IMR-90 (cell line): ENCODE measurements around the gene EMX1. TPM values are rescaled to one million over a fixed set of nuclear protein-coding genes. Genes with fewer than 3 reads are reported as not detected.

Source experiments
- ATAC-seq: fragments of 200-7000 bp; cut with Tn5 transposase; 2 replicates; pipeline ENCODE4 v1.9.1; 2020; ENCODE audit warnings: low read depth, mild to moderate bottlenecking, moderate library complexity
- Bru-seq: library from RNA; stranded (reverse); fragments of 400-500 nt; gene quantifications from one replicate; lab custom pipeline; 2021; lab: Mats Ljungman, UMichigan
- BruChase-seq, 2 experiments: library from RNA; stranded (reverse); fragments of 400-500 nt; gene quantifications; one replicate each; lab custom pipeline; 2021; lab: Mats Ljungman, UMichigan
- BruUV-seq: library from RNA; stranded (reverse); fragments of 400-500 nt; replicated peaks from 2 replicates; lab custom pipeline; 2021; lab: Mats Ljungman, UMichigan
- CTCF ChIA-PET: fragments of 300-600 bp; formaldehyde crosslinking; extraction: SDS; loops from one replicate; lab custom pipeline; 2021; ENCODE audit warnings: antibody characterized with exemption; lab: Yijun Ruan, JAX
- POLR2A ChIA-PET: fragments of 300-600 bp; sonication (Branson Sonifier 250); formaldehyde crosslinking; loops from one replicate; lab custom pipeline; 2022; ENCODE audit warnings: antibody characterized with exemption; ENCODE audit not compliant: unreplicated experiment; lab: Charles Lee
- DNase-seq: peaks from one replicate; pipeline ENCODE4 v3.0.0; 2013
- H2AFZ ChIP-seq: replicated peaks from 2 replicates; pipeline ENCODE3; 2013; ENCODE audit warnings: low read length, mild to moderate bottlenecking; ENCODE audit not compliant: poor library complexity
- H2AK5ac ChIP-seq: 2 replicates; pipeline ENCODE4 v1.6.1; 2013; ENCODE audit warnings: low read depth, low read length, inconsistent platforms
- H2AK9ac ChIP-seq: replicated peaks from 2 replicates; pipeline ENCODE3; 2013; ENCODE audit warnings: mild to moderate bottlenecking, low read depth, low read length, moderate library complexity; ENCODE audit not compliant: poor library complexity
- H2BK120ac ChIP-seq: 2 replicates; pipeline ENCODE4 v1.6.1; 2013; ENCODE audit warnings: low read depth, low read length, inconsistent platforms
- H2BK15ac ChIP-seq: 3 replicates; pipeline ENCODE4 v1.6.1; 2013; ENCODE audit warnings: low read depth, low read length, inconsistent platforms
- H2BK20ac ChIP-seq: 2 replicates; pipeline ENCODE4 v1.6.1; 2013; ENCODE audit warnings: low read depth, mild to moderate bottlenecking, inconsistent platforms, low read length, moderate library complexity
- H2BK5ac ChIP-seq: 2 replicates; pipeline ENCODE4 v1.6.1; 2013; ENCODE audit warnings: mild to moderate bottlenecking, low read depth, low read length, inconsistent platforms; ENCODE audit not compliant: poor library complexity, severe bottlenecking
- H3K14ac ChIP-seq: replicated peaks from 2 replicates; pipeline ENCODE4 v1.6.1; 2013; ENCODE audit warnings: low read depth, low read length, inconsistent platforms
- H3K18ac ChIP-seq: 2 replicates; pipeline ENCODE4 v1.6.1; 2013; ENCODE audit warnings: low read depth, low read length, control low read depth
- H3K23ac ChIP-seq: 2 replicates; pipeline ENCODE4 v1.6.1; 2013; ENCODE audit warnings: low read depth, low read length, inconsistent platforms
- H3K27ac ChIP-seq: 2 replicates; pipeline ENCODE4 v1.5.1; 2013; ENCODE audit warnings: mild to moderate bottlenecking, control low read depth, low read length; ENCODE audit not compliant: insufficient read depth
- H3K27me3 ChIP-seq: 2 replicates; pipeline ENCODE4 v1.6.1; 2013; ENCODE audit warnings: low read length; ENCODE audit not compliant: control insufficient read depth, insufficient read depth
- H3K36me3 ChIP-seq: 2 replicates; pipeline ENCODE4 v1.6.1; 2013; ENCODE audit warnings: low read length, mixed read lengths; ENCODE audit not compliant: control insufficient read depth, insufficient read depth
- H3K4ac ChIP-seq: 2 replicates; pipeline ENCODE4 v1.6.1; 2013; ENCODE audit warnings: low read depth, low read length, inconsistent platforms
- H3K4me1 ChIP-seq: 2 replicates; pipeline ENCODE4 v1.6.1; 2013; ENCODE audit warnings: low read length, mixed read lengths; ENCODE audit not compliant: control insufficient read depth, insufficient read depth
- H3K4me2 ChIP-seq: 2 replicates; pipeline ENCODE4 v1.6.1; 2013; ENCODE audit warnings: low read depth, mild to moderate bottlenecking, control low read depth, low read length, moderate library complexity
- H3K4me3 ChIP-seq: 2 replicates; pipeline ENCODE4 v1.5.1; 2013; ENCODE audit warnings: low read depth, mild to moderate bottlenecking, control low read depth, low read length, moderate library complexity; ENCODE audit not compliant: insufficient read depth
- H3K56ac ChIP-seq: 2 replicates; pipeline ENCODE4 v1.6.1; 2013; ENCODE audit warnings: low read length, inconsistent platforms; ENCODE audit not compliant: insufficient read depth; ENCODE audit errors: extremely low read depth
- H3K79me1 ChIP-seq, 2 experiments: 2 replicates each; pipeline ENCODE4 v1.6.1; 2013; ENCODE audit warnings: low read length in 2 of 2, inconsistent platforms in 1 of 2, low read depth in 1 of 2
- H3K9ac ChIP-seq: 2 replicates; pipeline ENCODE4 v1.6.1; 2013; ENCODE audit warnings: low read depth, low read length, control low read depth
- H3K9me1 ChIP-seq: 2 replicates; pipeline ENCODE4 v1.6.1; 2013; ENCODE audit warnings: low read length, inconsistent platforms; ENCODE audit not compliant: insufficient read depth
- H3K9me3 ChIP-seq: 2 replicates; pipeline ENCODE4 v1.6.1; 2013; ENCODE audit warnings: low read length; ENCODE audit not compliant: control insufficient read depth, insufficient read depth
- H4K20me1 ChIP-seq: 2 replicates; pipeline ENCODE4 v1.6.1; 2013; ENCODE audit warnings: low read length, inconsistent platforms; ENCODE audit not compliant: insufficient read depth
- H4K5ac ChIP-seq: 2 replicates; pipeline ENCODE4 v1.6.1; 2013; ENCODE audit warnings: mild to moderate bottlenecking, low read depth, low read length, control low read depth
- H4K8ac ChIP-seq, 2 experiments: 2 replicates each; pipeline ENCODE4 v1.6.1; 2013; ENCODE audit warnings: low read depth in 2 of 2, low read length in 2 of 2, control low read depth in 1 of 2, inconsistent platforms in 1 of 2
- H4K91ac ChIP-seq: 2 replicates; pipeline ENCODE4 v1.6.1; 2013; ENCODE audit warnings: low read depth, low read length, inconsistent platforms; ENCODE audit not compliant: insufficient read depth
- BHLHE40 ChIP-seq: fragments of 150-350 bp; IDR thresholded peaks from 2 replicates; pipeline ENCODE4 v1.6.1; 2016; ENCODE audit warnings: mild to moderate bottlenecking, low read depth, low read length
- CEBPB ChIP-seq: IDR thresholded peaks from 2 replicates; pipeline ENCODE4 v1.6.1; 2012; ENCODE audit warnings: low read depth, low read length, improper control_type of control experiment
- FOS ChIP-seq: fragments of 150-350 bp; IDR thresholded peaks from 2 replicates; pipeline ENCODE4 v1.6.1; 2016; ENCODE audit warnings: low read depth, low read length
- MAFK ChIP-seq: IDR thresholded peaks from 2 replicates; pipeline ENCODE4 v1.6.1; 2012; ENCODE audit warnings: low read depth, low read length, improper control_type of control experiment
- MXI1 ChIP-seq: IDR thresholded peaks from 2 replicates; pipeline ENCODE4 v1.6.1; 2012; ENCODE audit warnings: low read depth, mild to moderate bottlenecking, low read length, moderate library complexity, borderline replicate concordance
- NFE2L2 ChIP-seq: fragments of 150-350 bp; IDR thresholded peaks from 2 replicates; pipeline ENCODE4 v1.6.1; 2016; ENCODE audit warnings: low read depth, mild to moderate bottlenecking, low read length
- POLR2A ChIP-seq: IDR thresholded peaks from 2 replicates; pipeline ENCODE4 v1.6.1; 2012; ENCODE audit warnings: mild to moderate bottlenecking, low read depth, low read length
- RCOR1 ChIP-seq: IDR thresholded peaks from 2 replicates; pipeline ENCODE4 v1.6.1; 2012; ENCODE audit warnings: mild to moderate bottlenecking, low read length, improper control_type of control experiment; ENCODE audit not compliant: insufficient replicate concordance
- RFX5 ChIP-seq: IDR thresholded peaks from 2 replicates; pipeline ENCODE4 v1.8.0; 2012; ENCODE audit warnings: low read depth, mild to moderate bottlenecking, low read length, moderate library complexity
- SMC3 ChIP-seq: fragments of 150-350 bp; IDR thresholded peaks from 2 replicates; pipeline ENCODE4 v1.6.1; 2016; ENCODE audit warnings: low read depth, mild to moderate bottlenecking, antibody characterized with exemption, low read length, moderate library complexity
- WGBS, 2 experiments: methylation state at CpG; one replicate each; pipeline versions ENCODE4 v1.1.5 to v1.1.7; 2013; ENCODE audit warnings: missing lambda C conversion rate in 2 of 2; ENCODE audit not compliant: insufficient read length in 1 of 2; ENCODE audit errors: extremely low coverage in 2 of 2; 5-methylcytosine and 5-hydroxymethylcytosine counted together
- dilution Hi-C: fragments of 300-500 bp; cut with HindIII; formaldehyde crosslinking; loops from one replicate; pipeline ENCODE4 v1.14.3; 2018; ENCODE audit warnings: low sequenced_read_pairs; ENCODE audit not compliant: unreplicated experiment
- in situ Hi-C: fragments of 300-500 bp; cut with MboI; formaldehyde crosslinking; loops from 3 replicates; pipeline ENCODE4 v1.14.3; 2019; ENCODE audit warnings: low sequenced_read_pairs, inconsistent platforms, mixed read lengths
- intact Hi-C: fragments of 100-400 bp; cut with micrococcal nuclease; formaldehyde crosslinking; loops from 2 replicates; pipeline ENCODE4 v1.10.0; 2022
- long read RNA-seq: library from polyadenylated mRNA; unstranded; transcript quantifications from one replicate; pipeline ENCODE4 v2.0.0, GENCODE V29; 2021; ENCODE audit not compliant: unreplicated experiment
- polyA plus RNA-seq, 3 experiments: library from polyadenylated mRNA; depleted of rRNA; stranded (reverse); fragments of >200 nt; gene quantifications; 2 replicates each; pipeline ENCODE4 v1.2.3, GENCODE V29; 2012; ENCODE audit warnings: low replicate concordance in 1 of 3
- total RNA-seq: library from RNA; depleted of rRNA; stranded (reverse); fragments of >200 nt; gene quantifications from 2 replicates; pipeline ENCODE4 v1.2.3, GENCODE V29; 2012; rRNA removed
- TF ChIP-seq, protein P1 (sequence below): fragments of 150-350 bp; IDR thresholded peaks from 2 replicates; pipeline ENCODE4 v1.6.1; 2017; ENCODE audit warnings: mild to moderate bottlenecking, antibody characterized with exemption, low read length, low read depth
- TF ChIP-seq, protein P2 (sequence below): conservative IDR thresholded peaks from 2 replicates; pipeline ENCODE4 v1.5.1; 2012; ENCODE audit warnings: mild to moderate bottlenecking, low read depth, low read length, improper control_type of control experiment
- TF ChIP-seq, protein P3 (sequence below): fragments of 150-350 bp; IDR thresholded peaks from 2 replicates; pipeline ENCODE4 v1.6.1; 2016; ENCODE audit warnings: low read depth, mild to moderate bottlenecking, low read length, moderate library complexity, borderline replicate concordance

EMX1 gene
- total RNA-seq, result not detected in 2 replicates
- polyA plus RNA-seq (2012; rRNA removed), result not detected in 2 replicates
- not detected in 2 replicates for polyA plus RNA-seq (2012; cell fraction: cytosol; rRNA removed)
- not detected in 2 replicates for polyA plus RNA-seq (2012; cell fraction: nucleus; rRNA removed; ENCODE audit: low replicate concordance)
- percentile 5 among the genes with signal in this experiment for Bru-seq, nascent RNA
- BruChase-seq, experiment 1, labeled RNA remaining after a 6-hour chase, result percentile 5 among the genes with signal in this experiment
- BruChase-seq, experiment 2, labeled RNA remaining after a 2-hour chase, result not detected
- long read RNA-seq, result 0 reads

DNA sequence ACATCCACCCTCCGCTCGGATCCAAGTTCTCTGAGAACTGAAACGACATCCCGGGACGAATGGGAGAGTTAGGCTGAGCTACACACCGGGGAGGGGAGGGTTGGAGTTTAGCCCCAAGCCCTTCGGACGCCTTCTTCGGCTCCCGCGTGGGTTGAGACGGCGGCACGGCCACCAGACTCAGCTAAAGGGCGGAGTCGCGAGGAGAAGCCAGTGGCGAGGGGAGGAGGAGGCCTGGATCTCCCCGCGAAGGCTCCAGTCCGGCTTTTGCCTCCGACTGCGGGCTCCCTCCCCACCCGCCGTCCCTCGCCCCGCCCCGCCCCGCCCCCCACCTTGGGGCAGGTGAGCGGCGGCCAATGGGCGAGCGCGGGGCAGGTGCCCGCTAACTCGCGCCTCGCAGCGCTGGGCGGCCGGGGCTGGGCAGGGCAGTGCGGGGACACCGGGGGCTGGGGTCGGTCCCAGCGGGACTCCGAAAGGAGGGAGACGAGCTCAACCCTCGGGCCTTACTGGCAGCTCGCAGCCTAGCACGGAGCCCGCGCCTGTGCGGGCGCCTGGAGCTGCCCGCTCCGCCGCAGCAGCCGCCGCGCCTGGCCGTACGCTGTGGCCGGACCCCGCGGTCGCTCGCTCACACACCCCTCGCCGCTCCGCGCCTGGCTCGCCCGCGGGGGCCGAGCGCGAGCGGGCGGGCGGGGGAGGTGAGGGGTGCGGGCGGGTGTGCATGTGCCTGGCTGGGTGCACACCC, at the start of gene EMX1:
Gene EMX1 (plus strand): TSS at position 382 of the 739 bp plus-strand sequence. CDS start 334 bp downstream, at position 716.
- no peak for DNase-seq
- no peak within 1 kb of the TSS for H4K5ac ChIP-seq
- H2BK5ac ChIP-seq, result no peak within 1 kb of the TSS
- no peak within 1 kb of the TSS for H3K27ac ChIP-seq
- H2BK15ac ChIP-seq, result no peak within 1 kb of the TSS
- in situ Hi-C loops (no loop called here), intact Hi-C loops (no loop called here), dilution Hi-C loops (no loop called here)
- H3K23ac ChIP-seq, result peak within 1 kb of the TSS; percentile 64; the same call in 1 of the 2 replicates
- ChIA-PET POLR2A (no interaction called here), CTCF (no interaction called here)
- H3K18ac ChIP-seq, result no peak within 1 kb of the TSS
- 0% methylated on average over 13 of the region's 82 CpGs; no CpG with 5 or more reads in 1 of the 2 experiments for WGBS, 2 experiments
- H2AK5ac ChIP-seq, result no peak within 1 kb of the TSS
- H3K4ac ChIP-seq, result no peak within 1 kb of the TSS
- peak within 1 kb of the TSS; percentile 30; the same call in 1 of the 2 replicates for H3K4me2 ChIP-seq
- H3K9me1 ChIP-seq, result no peaks in the 10 kb centered on the region
- no peak for TF ChIP-seq MAFK
- TF ChIP-seq RFX5, result no peak
- no peak for TF ChIP-seq POLR2A
- TF ChIP-seq MXI1, result no peak
- no peak for TF ChIP-seq BHLHE40
- TF ChIP-seq FOS, result no peak
- no peak for TF ChIP-seq CEBPB
- TF ChIP-seq SMC3, result no peak
- TF ChIP-seq, protein P1, sequence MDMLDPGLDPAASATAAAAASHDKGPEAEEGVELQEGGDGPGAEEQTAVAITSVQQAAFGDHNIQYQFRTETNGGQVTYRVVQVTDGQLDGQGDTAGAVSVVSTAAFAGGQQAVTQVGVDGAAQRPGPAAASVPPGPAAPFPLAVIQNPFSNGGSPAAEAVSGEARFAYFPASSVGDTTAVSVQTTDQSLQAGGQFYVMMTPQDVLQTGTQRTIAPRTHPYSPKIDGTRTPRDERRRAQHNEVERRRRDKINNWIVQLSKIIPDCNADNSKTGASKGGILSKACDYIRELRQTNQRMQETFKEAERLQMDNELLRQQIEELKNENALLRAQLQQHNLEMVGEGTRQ, result no peak
- TF ChIP-seq, protein P2, sequence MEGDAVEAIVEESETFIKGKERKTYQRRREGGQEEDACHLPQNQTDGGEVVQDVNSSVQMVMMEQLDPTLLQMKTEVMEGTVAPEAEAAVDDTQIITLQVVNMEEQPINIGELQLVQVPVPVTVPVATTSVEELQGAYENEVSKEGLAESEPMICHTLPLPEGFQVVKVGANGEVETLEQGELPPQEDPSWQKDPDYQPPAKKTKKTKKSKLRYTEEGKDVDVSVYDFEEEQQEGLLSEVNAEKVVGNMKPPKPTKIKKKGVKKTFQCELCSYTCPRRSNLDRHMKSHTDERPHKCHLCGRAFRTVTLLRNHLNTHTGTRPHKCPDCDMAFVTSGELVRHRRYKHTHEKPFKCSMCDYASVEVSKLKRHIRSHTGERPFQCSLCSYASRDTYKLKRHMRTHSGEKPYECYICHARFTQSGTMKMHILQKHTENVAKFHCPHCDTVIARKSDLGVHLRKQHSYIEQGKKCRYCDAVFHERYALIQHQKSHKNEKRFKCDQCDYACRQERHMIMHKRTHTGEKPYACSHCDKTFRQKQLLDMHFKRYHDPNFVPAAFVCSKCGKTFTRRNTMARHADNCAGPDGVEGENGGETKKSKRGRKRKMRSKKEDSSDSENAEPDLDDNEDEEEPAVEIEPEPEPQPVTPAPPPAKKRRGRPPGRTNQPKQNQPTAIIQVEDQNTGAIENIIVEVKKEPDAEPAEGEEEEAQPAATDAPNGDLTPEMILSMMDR, result no peak
- no peak for TF ChIP-seq RCOR1
- no peak for TF ChIP-seq NFE2L2
- TF ChIP-seq, protein P3, sequence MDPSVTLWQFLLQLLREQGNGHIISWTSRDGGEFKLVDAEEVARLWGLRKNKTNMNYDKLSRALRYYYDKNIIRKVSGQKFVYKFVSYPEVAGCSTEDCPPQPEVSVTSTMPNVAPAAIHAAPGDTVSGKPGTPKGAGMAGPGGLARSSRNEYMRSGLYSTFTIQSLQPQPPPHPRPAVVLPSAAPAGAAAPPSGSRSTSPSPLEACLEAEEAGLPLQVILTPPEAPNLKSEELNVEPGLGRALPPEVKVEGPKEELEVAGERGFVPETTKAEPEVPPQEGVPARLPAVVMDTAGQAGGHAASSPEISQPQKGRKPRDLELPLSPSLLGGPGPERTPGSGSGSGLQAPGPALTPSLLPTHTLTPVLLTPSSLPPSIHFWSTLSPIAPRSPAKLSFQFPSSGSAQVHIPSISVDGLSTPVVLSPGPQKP, result no peak
- peaks cover 2% of the 10 kb centered on the region; the same call in 1 of the 2 replicates for H3K4me1 ChIP-seq
- H3K9me3 ChIP-seq, result peaks cover 23% of the 10 kb centered on the region
- ATAC-seq, result peak; percentile 29
- no peak within 1 kb of the TSS for H4K91ac ChIP-seq
- H2AK9ac ChIP-seq, result no peak within 1 kb of the TSS
- no peak within 1 kb of the TSS for H2BK20ac ChIP-seq
- peaks cover 55% of the 10 kb centered on the region for H4K20me1 ChIP-seq
- H2BK120ac ChIP-seq, result no peak within 1 kb of the TSS
- H4K8ac ChIP-seq, result no peak within 1 kb of the TSS
- H3K14ac ChIP-seq, result no peak within 1 kb of the TSS
- H3K56ac ChIP-seq, result no peak within 1 kb of the TSS
- H3K79me1 ChIP-seq, result no peaks in the 10 kb centered on the region
- BruUV-seq, result no TSS peak
- no peak within 1 kb of the TSS for H3K9ac ChIP-seq
- peak within 1 kb of the TSS; percentile 54 for H2AFZ ChIP-seq
- H3K4me3 ChIP-seq, result no peak within 1 kb of the TSS
- H3K27me3 ChIP-seq, result peaks cover 93% of the 10 kb centered on the region
- H3K36me3 ChIP-seq, result no peaks in the 10 kb centered on the region
